Tibial artery (tissue), 4 donors: ENCODE measurements around the gene NUDT16L1.

Experiments used
- DNase-seq, 2 donors: peaks; one replicate each; pipeline ENCODE4 v3.0.0-alpha.2; 2019
- H3K27ac ChIP-seq, 2 donors: fragments of 200-600 bp; sonication (generic) in 1 of 2; 1 replicate in 1 of 2; 2 replicates in 1 of 2; pipeline ENCODE4 v1.5.1; 2018 to 2019; ENCODE audit warnings: mild to moderate bottlenecking in 1 of 2
- H3K27me3 ChIP-seq, 2 donors: fragments of 200-600 bp; sonication (generic) in 1 of 2; one replicate each; pipeline versions ENCODE4 v1.5.1 to v1.6.0; 2016 to 2019
- H3K36me3 ChIP-seq, 3 donors: fragments of 200-600 bp; sonication (generic) in 2 of 3; one replicate each; pipeline ENCODE4 v1.5.1; 2016 to 2019; ENCODE audit warnings: mild to moderate bottlenecking in 2 of 3
- H3K4me1 ChIP-seq, 4 donors: fragments of 200-600 bp; sonication (generic) in 2 of 4; 1 replicate in 3 of 4; 2 replicates in 1 of 4; pipeline ENCODE4 v1.5.1; 2016 to 2019
- H3K4me3 ChIP-seq, 2 donors: fragments of 200-600 bp; sonication (generic) in 1 of 2; 1 replicate in 1 of 2; 2 replicates in 1 of 2; pipeline ENCODE4 v1.5.1; 2018 to 2019; ENCODE audit warnings: mild to moderate bottlenecking in 2 of 2
- H3K9me3 ChIP-seq, 3 donors: fragments of 200-600 bp; sonication (generic) in 1 of 3; one replicate each; pipeline ENCODE4 v1.5.1; 2016 to 2019
- CTCF ChIP-seq, 2 experiments: fragments of 200-600 bp in 1 of 2; fragments of 450-650 bp in 1 of 2; IDR thresholded peaks; one replicate each; pipeline ENCODE4 v1.5.1; 2017 to 2019; ENCODE audit warnings: antibody characterized with exemption in 2 of 2, mild to moderate bottlenecking in 1 of 2, moderate library complexity in 1 of 2
- intact Hi-C: fragments of 100-400 bp; cut with DNase I; formaldehyde crosslinking; loops from one replicate; pipeline ENCODE4 v1.15.0; 2023; ENCODE audit warnings: low total_unique reads

NUDT16L1 gene

DNA sequence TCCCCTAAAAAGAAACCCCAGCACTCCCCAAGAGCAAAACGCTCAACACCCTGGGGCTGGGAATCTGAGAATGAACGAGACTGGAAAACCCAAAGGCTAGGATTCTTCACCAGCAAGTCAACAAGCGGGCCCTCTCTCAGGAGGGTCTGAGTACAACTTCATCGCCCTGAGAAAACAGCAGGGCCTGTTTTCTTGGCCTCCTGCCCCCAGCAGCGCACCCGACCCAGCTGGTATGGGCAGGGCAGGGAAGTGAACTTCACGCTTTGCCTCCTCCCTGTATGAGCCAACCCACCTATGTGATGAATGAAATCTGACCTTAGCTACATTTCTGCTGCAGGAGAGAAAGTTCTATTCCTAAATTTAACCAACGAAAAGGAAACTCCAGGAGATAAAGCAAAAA, 11.1 kb downstream of the NUDT16L1 start:
- intact Hi-C loops, result no loop called here
- Histone ChIP-seq H3K27me3 (no peaks in the 10 kb centered on the region), H3K36me3 (peaks cover 45 to 79% (median 65%) of the 10 kb centered on the region in 3 donors), H3K9me3 (no peaks in the 10 kb centered on the region), H3K27ac (no peak overlapping the region), H3K4me1 (no peaks in the 10 kb centered on the region), H3K4me3 (no peak overlapping the region)
- no peak for DNase-seq
- no peak for TF ChIP-seq CTCF (IDR thresholded peaks at IDR 0.05)

DNA sequence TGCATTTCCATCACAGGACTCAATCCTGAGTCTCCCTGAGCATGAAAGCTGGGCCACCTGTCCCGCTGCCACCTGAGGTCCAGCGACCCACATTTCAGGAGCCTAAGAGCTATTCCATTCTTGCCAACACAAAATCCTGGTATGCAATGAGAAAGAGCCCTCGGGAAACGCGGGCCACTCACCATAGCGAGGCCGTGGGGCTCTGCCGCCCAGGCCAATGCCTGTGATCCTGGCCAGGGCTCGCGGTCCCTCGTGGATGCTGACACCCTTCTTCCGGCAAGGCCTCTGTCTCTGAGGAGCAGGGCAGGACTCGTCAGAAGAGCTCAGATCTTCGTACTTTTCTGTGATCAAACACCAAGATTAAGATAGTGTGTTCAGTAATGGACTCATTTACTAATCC, 11.6 kb downstream of the NUDT16L1 start:
- Histone ChIP-seq H3K4me3 (no peak overlapping the region), H3K9me3 (no peaks in the 10 kb centered on the region), H3K4me1 (no peaks in the 10 kb centered on the region), H3K27ac (no peak overlapping the region), H3K36me3 (peaks cover 45 to 79% (median 64%) of the 10 kb centered on the region in 3 donors), H3K27me3 (no peaks in the 10 kb centered on the region)
- no peak for TF ChIP-seq CTCF (IDR thresholded peaks at IDR 0.05)
- DNase-seq, result no peak
- intact Hi-C loops, result loop anchor here (5.0 kb wide), 1 partner anchor 92 kb away; the partner anchor contains the start of gene SMIM22

- Histone ChIP-seq H3K4me1 (no peaks in the 10 kb centered on the region), H3K4me3 (no peak overlapping the region), H3K9me3 (no peaks in the 10 kb centered on the region), H3K36me3 (peaks cover 31 to 79% (median 63%) of the 10 kb centered on the region in 3 donors), H3K27me3 (no peaks in the 10 kb centered on the region), H3K27ac (no peak overlapping the region)
- no peak for TF ChIP-seq CTCF (IDR thresholded peaks at IDR 0.05)
- intact Hi-C loops, result loop anchor here (5.0 kb wide), 1 partner anchor 90 kb away; the partner anchor contains the start of gene SMIM22
- no peak for DNase-seq
These were observed 13.5 kb downstream of the NUDT16L1 start for GRCh38 chr16:4706871-4707270.

DNA sequence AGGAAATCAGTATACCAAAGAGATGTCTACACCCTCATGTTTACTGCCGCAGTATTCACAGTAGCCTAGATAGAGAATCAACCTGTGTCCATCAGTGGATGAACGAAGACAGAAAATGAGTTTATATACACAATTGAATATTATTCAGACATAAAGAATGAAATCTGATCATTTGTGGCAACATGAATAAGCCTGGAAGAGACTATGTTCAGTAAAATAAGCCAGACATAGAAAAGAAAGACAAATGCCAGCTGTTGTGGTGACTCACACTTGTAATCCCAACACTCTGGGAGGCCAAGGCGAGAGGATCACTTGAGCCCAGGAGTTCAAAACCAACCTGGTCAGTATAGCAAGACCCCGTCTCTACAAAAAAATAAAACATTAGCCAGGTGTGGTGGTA, 16.1 kb downstream of the NUDT16L1 start:
- no peaks in the 10 kb centered on the region for H3K27me3 ChIP-seq
- no peak for TF ChIP-seq CTCF (IDR thresholded peaks at IDR 0.05)
- no peak overlapping the region for H3K27ac ChIP-seq
- H3K36me3 ChIP-seq, result peaks cover 51 to 86% (median 62%) of the 10 kb centered on the region in 3 donors
- H3K4me1 ChIP-seq, result no peaks in the 10 kb centered on the region
- no peak overlapping the region for H3K4me3 ChIP-seq
- H3K9me3 ChIP-seq, result no peaks in the 10 kb centered on the region
- intact Hi-C loops, result loop anchor here (5.0 kb wide), 1 partner anchor 88 kb away; the partner anchor contains the start of gene SMIM22
- DNase-seq, result no peak

- intact Hi-C loops, result no loop called here
- Histone ChIP-seq H3K36me3 (peaks cover 44 to 96% (median 53%) of the 10 kb centered on the region in 3 donors), H3K27ac (no peak overlapping the region), H3K4me3 (no peak overlapping the region), H3K9me3 (no peaks in the 10 kb centered on the region), H3K4me1 (no peaks in the 10 kb centered on the region), H3K27me3 (no peaks in the 10 kb centered on the region)
- no peak for DNase-seq
- TF ChIP-seq CTCF (IDR thresholded peaks at IDR 0.05), result no peak
These were observed 20.5 kb downstream of the NUDT16L1 start for GRCh38 chr16:4713663-4714501.
